ENCODE data around the gene PON1.

PON1 gene

GRCh38 chr7:95323410-95324129 lies 762 bp downstream of the PON1 start:
- Mint-ChIP-seq H3K9me3 (peaks cover 0 to 3% of the 10 kb centered on the region in 2 donors), H3K27ac (no peak overlapping the region), H3K4me1 (peaks cover 2 to 6% of the 10 kb centered on the region in 2 donors), H3K27me3 (peaks cover 17 to 22% of the 10 kb centered on the region in 2 donors), H3K4me3 (no peak overlapping the region), H3K36me3 (no peaks in the 10 kb centered on the region)
- no peak for ATAC-seq (replicated peaks)
- no peak for DNase-seq

GRCh38 chr7:95322854-95323253 lies 1.5 kb downstream of the PON1 start:
- no peak for ATAC-seq (replicated peaks)
- Mint-ChIP-seq H3K9me3 (peaks cover 0 to 3% of the 10 kb centered on the region in 2 donors), H3K27me3 (peaks cover 17 to 22% of the 10 kb centered on the region in 2 donors)

GRCh38 chr7:95322396-95322795 lies 1.9 kb downstream of the PON1 start:
- DNase-seq (no peak), ATAC-seq (replicated peaks) (no peak)
- Mint-ChIP-seq H3K4me1 (peaks cover 2 to 6% of the 10 kb centered on the region in 2 donors), H3K27me3 (peaks cover 17% of the 10 kb centered on the region in 2 donors), H3K9me3 (peaks cover 0 to 3% of the 10 kb centered on the region in 2 donors), H3K36me3 (no peaks in the 10 kb centered on the region), H3K4me3 (no peak overlapping the region), H3K27ac (no peak overlapping the region)

More at GRCh38 chr7:95322854-95323253, 1.5 kb downstream of the PON1 start:
- Mint-ChIP-seq H3K4me3 (no peak overlapping the region), H3K36me3 (no peaks in the 10 kb centered on the region), H3K4me1 (peaks cover 2 to 6% of the 10 kb centered on the region in 2 donors), H3K27ac (no peak overlapping the region)
- DNase-seq, result no peak

GRCh38 chr7:95321720-95322119 lies 2.6 kb downstream of the PON1 start:
- H3K27me3 Mint-ChIP-seq, result peaks cover 14 to 17% of the 10 kb centered on the region in 2 donors
- H3K4me3 Mint-ChIP-seq, result no peak overlapping the region
- DNase-seq (no peak), ATAC-seq (replicated peaks) (no peak)
- peaks cover 2 to 6% of the 10 kb centered on the region in 2 donors for H3K4me1 Mint-ChIP-seq
- peaks cover 0 to 3% of the 10 kb centered on the region in 2 donors for H3K9me3 Mint-ChIP-seq
- H3K36me3 Mint-ChIP-seq, result no peaks in the 10 kb centered on the region
- no peak overlapping the region for H3K27ac Mint-ChIP-seq

GRCh38 chr7:95320651-95321050 lies 3.7 kb downstream of the PON1 start:
- Mint-ChIP-seq H3K4me3 (no peak overlapping the region), H3K4me1 (peaks cover 2 to 6% of the 10 kb centered on the region in 2 donors), H3K9me3 (no peaks in the 10 kb centered on the region), H3K27me3 (peaks cover 10 to 12% of the 10 kb centered on the region in 2 donors), H3K27ac (no peak overlapping the region), H3K36me3 (no peaks in the 10 kb centered on the region)
- DNase-seq (no peak), ATAC-seq (replicated peaks) (no peak)

GRCh38 chr7:95319570-95319969 lies 4.8 kb downstream of the PON1 start:
- Mint-ChIP-seq H3K4me3 (no peak overlapping the region), H3K36me3 (no peaks in the 10 kb centered on the region), H3K9me3 (no peaks in the 10 kb centered on the region), H3K27me3 (peaks cover 0 to under 1% of the 10 kb centered on the region in 2 donors), H3K4me1 (peaks cover 2 to 6% of the 10 kb centered on the region in 2 donors), H3K27ac (no peak overlapping the region)
- ATAC-seq (replicated peaks) (no peak), DNase-seq (no peak)

- Mint-ChIP-seq H3K27me3 (peaks cover 0 to 4% of the 10 kb centered on the region in 2 donors), H3K9me3 (no peaks in the 10 kb centered on the region), H3K27ac (no peak overlapping the region), H3K4me3 (no peak overlapping the region), H3K36me3 (no peaks in the 10 kb centered on the region), H3K4me1 (peaks cover 4 to 12% of the 10 kb centered on the region in 2 donors)
- ATAC-seq (replicated peaks) (no peak), DNase-seq (no peak)
These were observed 5.7 kb downstream of the PON1 start for GRCh38 chr7:95318501-95319100.

- Mint-ChIP-seq H3K9me3 (no peaks in the 10 kb centered on the region), H3K36me3 (no peaks in the 10 kb centered on the region), H3K27me3 (peaks cover 0 to 6% of the 10 kb centered on the region in 2 donors), H3K4me3 (no peak overlapping the region), H3K27ac (no peak overlapping the region), H3K4me1 (peaks cover 7 to 14% of the 10 kb centered on the region in 2 donors)
- ATAC-seq (replicated peaks) (no peak), DNase-seq (no peak)
These were observed 6.4 kb downstream of the PON1 start for GRCh38 chr7:95317966-95318365.

GRCh38 chr7:95317546-95317945 lies 6.8 kb downstream of the PON1 start:
- Mint-ChIP-seq H3K36me3 (no peaks in the 10 kb centered on the region), H3K4me3 (no peak overlapping the region), H3K4me1 (peaks cover 7 to 14% of the 10 kb centered on the region in 2 donors), H3K27ac (no peak overlapping the region), H3K27me3 (peaks cover 0 to 6% of the 10 kb centered on the region in 2 donors), H3K9me3 (peaks cover 0 to 1% of the 10 kb centered on the region in 2 donors)
- no peak for ATAC-seq (replicated peaks)
- DNase-seq, result no peak

- ATAC-seq (replicated peaks), result peak; percentile 33 to 51
- H3K27me3 Mint-ChIP-seq, result peaks cover 0 to 9% of the 10 kb centered on the region in 2 donors
- no peaks in the 10 kb centered on the region for H3K36me3 Mint-ChIP-seq
- H3K4me3 Mint-ChIP-seq, result no peak overlapping the region
- peaks cover 1 to 4% of the 10 kb centered on the region in 2 donors for H3K9me3 Mint-ChIP-seq
- no peak for DNase-seq
- H3K27ac Mint-ChIP-seq, result no peak overlapping the region
- H3K4me1 Mint-ChIP-seq, result peaks cover 7 to 14% of the 10 kb centered on the region in 2 donors
These were observed 7.7 kb downstream of the PON1 start for GRCh38 chr7:95316588-95316987.

GRCh38 chr7:95312561-95312960 lies 11.8 kb downstream of the PON1 start:
- DNase-seq (no peak), ATAC-seq (replicated peaks) (no peak)
- Mint-ChIP-seq H3K4me1 (peaks cover 7% of the 10 kb centered on the region in 2 donors), H3K27me3 (peaks cover 6 to 9% of the 10 kb centered on the region in 2 donors), H3K36me3 (no peaks in the 10 kb centered on the region), H3K9me3 (peaks cover 1 to 4% of the 10 kb centered on the region in 2 donors), H3K4me3 (no peak overlapping the region), H3K27ac (no peak overlapping the region)

- Mint-ChIP-seq H3K36me3 (no peaks in the 10 kb centered on the region), H3K4me3 (no peak overlapping the region), H3K27ac (no peak overlapping the region), H3K9me3 (peaks cover 1 to 4% of the 10 kb centered on the region in 2 donors), H3K4me1 (peaks cover 7% of the 10 kb centered on the region in 2 donors), H3K27me3 (peaks cover 9% of the 10 kb centered on the region in 2 donors)
- ATAC-seq (replicated peaks), result no peak
- no peak for DNase-seq
These were observed 12.9 kb downstream of the PON1 start for GRCh38 chr7:95311389-95311788.

- DNase-seq (no peak), ATAC-seq (replicated peaks) (no peak)
- no peak overlapping the region for H3K27ac Mint-ChIP-seq
- peaks cover 7% of the 10 kb centered on the region in 2 donors for H3K4me1 Mint-ChIP-seq
- H3K4me3 Mint-ChIP-seq, result no peak overlapping the region
- peaks cover 1 to 4% of the 10 kb centered on the region in 2 donors for H3K9me3 Mint-ChIP-seq
- peaks cover 17 to 18% of the 10 kb centered on the region in 2 donors for H3K27me3 Mint-ChIP-seq
- H3K36me3 Mint-ChIP-seq, result no peaks in the 10 kb centered on the region
These were observed 14.4 kb downstream of the PON1 start for GRCh38 chr7:95309951-95310350.

- Mint-ChIP-seq H3K4me3 (no peak overlapping the region), H3K27ac (no peak overlapping the region), H3K4me1 (no peaks in the 10 kb centered on the region), H3K36me3 (no peaks in the 10 kb centered on the region), H3K27me3 (peaks cover 8 to 18% of the 10 kb centered on the region in 2 donors), H3K9me3 (no peaks in the 10 kb centered on the region)
- DNase-seq, result no peak
- no peak for ATAC-seq (replicated peaks)
These were observed 19.3 kb downstream of the PON1 start for GRCh38 chr7:95304990-95305389.

All from stimulated activated naive B cell treated with anti-CD40 and anti-IgM and Interleukin-4, amounts not matched to agents 10 μg/mL and 1 μg/mL and 100 μg/mL, for 72 hours (primary cell).